H1 (cell line): Measurements from ENCODE around the gene WFDC12. TPM values are rescaled to one million over a fixed set of nuclear protein-coding genes. Genes with fewer than 3 reads are reported as not detected.

ENCODE experiments used
- ATF2 ChIP-seq: IDR thresholded peaks from 2 replicates; pipeline ENCODE4 v1.6.1; 2012; ENCODE audit warnings: low read length, inconsistent platforms
- CHD7 ChIP-seq: fragments of 300-600 bp; sonication (generic); IDR thresholded peaks from 2 replicates; pipeline ENCODE4 v1.7.1; 2012; ENCODE audit warnings: low read length, moderate library complexity, mild to moderate bottlenecking, inconsistent platforms; ENCODE audit not compliant: insufficient replicate concordance
- MAFK ChIP-seq: IDR thresholded peaks from 2 replicates; pipeline ENCODE4 v1.6.1; 2012; ENCODE audit warnings: low read depth, mild to moderate bottlenecking, improper control_type of control experiment, low read length
- POU5F1 ChIP-seq: IDR thresholded peaks from 2 replicates; pipeline ENCODE4 v1.6.1; 2011; ENCODE audit warnings: low read depth, mild to moderate bottlenecking, low read length, moderate library complexity
- RBBP5 ChIP-seq: IDR thresholded peaks from 2 replicates; pipeline ENCODE4 v1.7.1; 2012; ENCODE audit warnings: low read depth, mild to moderate bottlenecking, inconsistent platforms, low read length, moderate library complexity, borderline replicate concordance
- SIRT6 ChIP-seq: IDR thresholded peaks from one replicate; pipeline ENCODE4 v1.7.1; 2012; ENCODE audit warnings: low read length, inconsistent platforms
- SIX5 ChIP-seq: IDR thresholded peaks from 2 replicates; pipeline ENCODE4 v1.6.1; 2011; ENCODE audit warnings: mild to moderate bottlenecking, low read depth, low read length
- SUZ12 ChIP-seq: fragments of 200-600 bp; sonication (generic); IDR thresholded peaks from 2 replicates; pipeline ENCODE4 v1.6.1; 2012; ENCODE audit warnings: mild to moderate bottlenecking, inconsistent platforms, low read length, moderate library complexity, mixed read lengths
- TCF12 ChIP-seq: IDR thresholded peaks from 2 replicates; pipeline ENCODE4 v1.6.1; 2011; ENCODE audit warnings: low read depth, mild to moderate bottlenecking, low read length
- polyA plus RNA-seq, 7 experiments: library from polyadenylated mRNA; depleted of rRNA in 3 of 7; stranded (reverse) in 5 of 7; unstranded in 2 of 7; fragments of >200 nt in 5 of 7; fragments of 200-250 nt in 2 of 7; gene quantifications; 1 replicate in 5 of 7; 2 replicates in 1 of 7; 4 replicates in 1 of 7; pipeline versions ENCODE4 v1.2.1 to v1.2.3, GENCODE V29; 2011 to 2013; ENCODE audit warnings: missing spikeins in 2 of 7, mixed read lengths in 2 of 7
- total RNA-seq: library from RNA; stranded (reverse); fragmentation: NEBNext Ultra II Directional; extraction: Animal tissue kit (Norgen Biotek cat#: 25700); gene quantifications from 2 replicates; pipeline ENCODE4 v1.2.1, GENCODE V29; 2021

WFDC12 gene
- total and polyA plus RNA-seq, 2 of the 8 experiments (the other 6 are each of a cell fraction or from before 2014, with no cell fraction given) = not detected

- TF ChIP-seq CHD7 (no peak), MAFK (no peak), POU5F1 (no peak), TCF12 (no peak), SUZ12 (no peak), SIRT6 (no peak), RBBP5 (no peak), SIX5 (no peak), ATF2 (no peak)
Measured at GRCh38 chr20:45119556-45120266, 4.6 kb downstream of the WFDC12 start (continued).
